SK-N-SH (cell line): ENCODE data around the gene HIVEP2. TPM values are rescaled to one million over a fixed set of nuclear protein-coding genes. Genes with fewer than 3 reads are reported as not detected.

Experiments used
- CTCF ChIA-PET: fragments of 300-600, 350-600 bp; formaldehyde crosslinking; extraction: SDS; loops from one replicate; lab custom pipeline; 2021; lab: Yijun Ruan, JAX
- POLR2A ChIA-PET: fragments of 350-600 bp; sonication (Branson Sonifier 250); formaldehyde crosslinking; extraction: SDS; loops from one replicate; lab custom pipeline; 2020; ENCODE audit warnings: antibody characterized with exemption, inconsistent platforms; lab: Yijun Ruan, JAX
- DNase-seq: peaks from one replicate; pipeline ENCODE4 v3.0.0; 2012
- H2AFZ ChIP-seq: fragments of 200-600 bp; sonication (generic); 2 replicates; pipeline ENCODE4 v1.8.1; 2016; ENCODE audit warnings: antibody characterized with exemption, mild to moderate bottlenecking, low read depth
- H3F3A ChIP-seq: fragments of 200-600 bp; sonication (generic); replicated peaks from 2 replicates; pipeline ENCODE3; 2016; ENCODE audit warnings: antibody characterized with exemption, mild to moderate bottlenecking; ENCODE audit not compliant: insufficient read depth
- H3K27ac ChIP-seq, 2 experiments: fragments of 200-500 bp in 1 of 2; fragments of 200-600 bp in 1 of 2; sonication (Bioruptor generic) in 1 of 2; sonication (generic), shearing (Covaris generic) in 1 of 2; 2 replicates each; pipeline versions ENCODE4 v1.5.1 to v1.6.1; 2014 to 2016; ENCODE audit warnings: low read depth in 2 of 2, inconsistent platforms in 1 of 2, low read length in 1 of 2, mild to moderate bottlenecking in 1 of 2, mixed read lengths in 1 of 2
- H3K27me3 ChIP-seq: fragments of 200-600 bp; sonication (generic), shearing (Covaris generic); 2 replicates; pipeline ENCODE4 v1.6.1; 2016; ENCODE audit warnings: mixed run types; ENCODE audit not compliant: insufficient read depth
- H3K36me3 ChIP-seq, 2 experiments: fragments of 200-500 bp in 1 of 2; fragments of 200-600 bp in 1 of 2; sonication (Bioruptor generic) in 1 of 2; sonication (generic) in 1 of 2; replicated peaks in 1 of 2; 2 replicates each; pipeline versions ENCODE3 to v1.5.1; 2014 to 2016; ENCODE audit warnings: low read length in 1 of 2, mild to moderate bottlenecking in 1 of 2; ENCODE audit not compliant: insufficient read depth in 2 of 2, control insufficient read depth in 1 of 2
- H3K4me1 ChIP-seq, 2 experiments: fragments of 200-500 bp in 1 of 2; fragments of 200-600 bp in 1 of 2; sonication (Bioruptor generic) in 1 of 2; sonication (generic), shearing (Covaris generic) in 1 of 2; 2 replicates each; pipeline versions ENCODE4 v1.5.1 to v1.6.1; 2014 to 2016; ENCODE audit warnings: low read depth in 1 of 2, low read length in 1 of 2, mixed run types in 1 of 2; ENCODE audit not compliant: insufficient read depth in 2 of 2, control insufficient read depth in 1 of 2
- H3K4me2 ChIP-seq: fragments of 200-600 bp; sonication (generic), shearing (Covaris generic); 2 replicates; pipeline ENCODE4 v1.6.1; 2017; ENCODE audit warnings: mixed run types
- H3K4me3 ChIP-seq, 2 experiments: fragments of 200-500 bp in 1 of 2; fragments of 200-600 bp in 1 of 2; sonication (Bioruptor generic) in 1 of 2; sonication (generic), shearing (Covaris generic) in 1 of 2; 2 replicates each; pipeline versions ENCODE4 v1.5.1 to v1.8.1; 2014 to 2016; ENCODE audit warnings: low read depth in 2 of 2, inconsistent platforms in 1 of 2, low read length in 1 of 2, mild to moderate bottlenecking in 1 of 2, mixed read lengths in 1 of 2, moderate library complexity in 1 of 2
- H3K79me2 ChIP-seq: fragments of 200-600 bp; sonication (generic); 2 replicates; pipeline ENCODE4 v1.8.1; 2017; ENCODE audit warnings: mild to moderate bottlenecking; ENCODE audit not compliant: insufficient read depth
- H3K9ac ChIP-seq: fragments of 200-600 bp; sonication (generic); 2 replicates; pipeline ENCODE4 v1.6.1; 2017; ENCODE audit warnings: mixed run types
- H3K9me2 ChIP-seq: fragments of 200-600 bp; sonication (generic); 2 replicates; pipeline ENCODE4 v1.6.1; 2017; ENCODE audit warnings: mixed run types
- H3K9me3 ChIP-seq: fragments of 200-600 bp; sonication (generic); 2 replicates; pipeline ENCODE4 v1.6.1; 2017; ENCODE audit warnings: mixed run types, mild to moderate bottlenecking, moderate library complexity
- H4K20me1 ChIP-seq: fragments of 200-600 bp; sonication (generic); 2 replicates; pipeline ENCODE4 v1.6.1; 2017; ENCODE audit warnings: mild to moderate bottlenecking, mixed run types; ENCODE audit not compliant: insufficient read depth
- CTCF ChIP-seq: fragments of 200-600 bp; sonication (generic); IDR thresholded peaks from 2 replicates; pipeline ENCODE4 v1.6.1; 2017; ENCODE audit warnings: antibody characterized with exemption, mild to moderate bottlenecking, moderate library complexity
- EP300 ChIP-seq, 2 experiments: IDR thresholded peaks; 2 replicates each; pipeline versions ENCODE4 v1.4.0 to v1.6.1; 2012; ENCODE audit warnings: borderline replicate concordance in 1 of 2, low read depth in 1 of 2, low read length in 1 of 2
- FOXJ3 ChIP-seq: sonication (generic); formaldehyde crosslinking; IDR thresholded peaks from 2 replicates; pipeline ENCODE4 v1.5.1; 2020; ENCODE audit warnings: mild to moderate bottlenecking, missing genetic modification reagents
- GABPA ChIP-seq: IDR thresholded peaks from 2 replicates; pipeline ENCODE4 v1.4.0; 2012; ENCODE audit warnings: low read depth, mild to moderate bottlenecking
- GATA2 ChIP-seq: sonication (generic); formaldehyde crosslinking; IDR thresholded peaks from 2 replicates; pipeline ENCODE4 v1.5.0; 2020; ENCODE audit warnings: mild to moderate bottlenecking, missing genetic modification reagents
- IRF3 ChIP-seq: fragments of 150-350 bp; IDR thresholded peaks from 2 replicates; pipeline ENCODE4 v1.6.1; 2016; ENCODE audit warnings: mild to moderate bottlenecking, low read depth, low read length
- NRF1 ChIP-seq: IDR thresholded peaks from 2 replicates; pipeline ENCODE4 v1.6.1; 2012; ENCODE audit warnings: low read depth, mild to moderate bottlenecking, low read length
- REST ChIP-seq: IDR thresholded peaks from 2 replicates; pipeline ENCODE4 v1.6.1; 2012; ENCODE audit warnings: mild to moderate bottlenecking, low read depth, low read length, moderate library complexity
- RXRA ChIP-seq: IDR thresholded peaks from 2 replicates; pipeline ENCODE4 v1.4.0; 2012; ENCODE audit warnings: low read depth, mild to moderate bottlenecking, borderline replicate concordance
- TEAD4 ChIP-seq: IDR thresholded peaks from 2 replicates; pipeline ENCODE4 v1.4.0; 2012; ENCODE audit warnings: mild to moderate bottlenecking, borderline replicate concordance; ENCODE audit not compliant: insufficient read depth
- USF1 ChIP-seq: IDR thresholded peaks from 2 replicates; pipeline ENCODE4 v1.4.0; 2012; ENCODE audit warnings: low read depth, borderline replicate concordance
- WGBS: methylation state at CpG from one replicate; pipeline ENCODE4 v1.1.6; 2017; ENCODE audit warnings: low lambda C conversion rate; 5-methylcytosine and 5-hydroxymethylcytosine counted together
- polyA plus RNA-seq, 3 experiments: library from polyadenylated mRNA; depleted of rRNA; stranded (reverse); fragments of >200 nt; gene quantifications; 2 replicates each; pipeline ENCODE4 v1.2.3, GENCODE V29; 2012

Gene HIVEP2
- polyA plus RNA-seq, 1 of the 3 experiments (the other 2 are of a cell fraction) = 2.5 TPM

GRCh38 chr6:142883011-142883410 lies 62.0 kb downstream of the HIVEP2 start (continued):
- TF ChIP-seq CTCF (no peak), GABPA (no peak), REST (no peak), RXRA (no peak)

GRCh38 chr6:142881761-142882160 lies 63.2 kb downstream of the HIVEP2 start:
- H3F3A ChIP-seq = peaks cover 17% of the 10 kb centered on the region
- H3K9me2 ChIP-seq = no peaks in the 10 kb centered on the region
- CTCF ChIA-PET = interaction anchor here (0.7 to 2.0 kb wide), 4 partner anchors 16 to 407 kb away, joined by 3 to 7 read pairs (median 4); no protein-coding TSS in a partner anchor
- WGBS = 92% methylated on average over 3 of the region's 3 CpGs
- peaks cover 10 to 22% of the 10 kb centered on the region in 2 experiments for H3K4me1 ChIP-seq
- no peak overlapping the region for H3K4me3 ChIP-seq
- peak overlapping the region in 1 of 2 experiments; percentile 6; a peak in 2 of 4 replicates for H3K27ac ChIP-seq
- no peaks in the 10 kb centered on the region for H4K20me1 ChIP-seq
- H3K27me3 ChIP-seq = no peaks in the 10 kb centered on the region
- 0 out of 2 replicates have a peak, but pooled peaks have one; percentile 16 for TF ChIP-seq FOXJ3 (CRISPR knock-in tag)
- peak; percentile 58; the same call in 1 of the 2 replicates for TF ChIP-seq GATA2 (CRISPR knock-in tag)
- TF ChIP-seq TEAD4 = no peak
- no peak for TF ChIP-seq NRF1
- TF ChIP-seq USF1 = no peak
- peak in 1 of 2 experiments; percentile 29; a peak in 1 of 4 replicates for TF ChIP-seq EP300 (IDR thresholded peaks at IDR 0.05; ENCODE audit: borderline replicate concordance in 1 of 2, low read depth in 1 of 2, low read length in 1 of 2)
- TF ChIP-seq IRF3 = no peak
- TF ChIP-seq, all 33 proteins: peak for 3
- no peak overlapping the region for H3K4me2 ChIP-seq
- H3K9ac ChIP-seq = no peak overlapping the region
- POLR2A ChIA-PET = interaction anchor here (1.0 to 1.4 kb wide), 2 partner anchors 9 to 36 kb away, joined by 3 read pairs; no protein-coding TSS in a partner anchor
- no peak overlapping the region for H2AFZ ChIP-seq
- H3K79me2 ChIP-seq = peaks cover 70% of the 10 kb centered on the region
- no peaks in the 10 kb centered on the region for H3K9me3 ChIP-seq
- no peak for DNase-seq
- H3K36me3 ChIP-seq = no peaks in the 10 kb centered on the region
